Measurements from ENCODE around the gene SHH. TPM values are rescaled to one million over a fixed set of nuclear protein-coding genes. Genes with fewer than 3 reads are reported as not detected.

SHH gene
- total RNA-seq, 1 donor from 2014 or later = 28.3 TPM

GRCh38 chr7:155857141-155857540 is 44.9 kb upstream of the SHH start:
- H3K9me3 Mint-ChIP-seq = no peaks in the 10 kb centered on the region
- peak; percentile 7 for DNase-seq (ENCODE audit: extremely low spot score, unreplicated experiment)
- H3K4me1 Mint-ChIP-seq (ENCODE audit: unreplicated experiment) = no peaks in the 10 kb centered on the region
- H3K27ac Mint-ChIP-seq = no peak overlapping the region
- H3K4me3 Mint-ChIP-seq = no peak overlapping the region
- TF ChIP-seq, protein P1, sequence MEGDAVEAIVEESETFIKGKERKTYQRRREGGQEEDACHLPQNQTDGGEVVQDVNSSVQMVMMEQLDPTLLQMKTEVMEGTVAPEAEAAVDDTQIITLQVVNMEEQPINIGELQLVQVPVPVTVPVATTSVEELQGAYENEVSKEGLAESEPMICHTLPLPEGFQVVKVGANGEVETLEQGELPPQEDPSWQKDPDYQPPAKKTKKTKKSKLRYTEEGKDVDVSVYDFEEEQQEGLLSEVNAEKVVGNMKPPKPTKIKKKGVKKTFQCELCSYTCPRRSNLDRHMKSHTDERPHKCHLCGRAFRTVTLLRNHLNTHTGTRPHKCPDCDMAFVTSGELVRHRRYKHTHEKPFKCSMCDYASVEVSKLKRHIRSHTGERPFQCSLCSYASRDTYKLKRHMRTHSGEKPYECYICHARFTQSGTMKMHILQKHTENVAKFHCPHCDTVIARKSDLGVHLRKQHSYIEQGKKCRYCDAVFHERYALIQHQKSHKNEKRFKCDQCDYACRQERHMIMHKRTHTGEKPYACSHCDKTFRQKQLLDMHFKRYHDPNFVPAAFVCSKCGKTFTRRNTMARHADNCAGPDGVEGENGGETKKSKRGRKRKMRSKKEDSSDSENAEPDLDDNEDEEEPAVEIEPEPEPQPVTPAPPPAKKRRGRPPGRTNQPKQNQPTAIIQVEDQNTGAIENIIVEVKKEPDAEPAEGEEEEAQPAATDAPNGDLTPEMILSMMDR (conservative IDR thresholded peaks at IDR 0.05) = no peak
- H3K27me3 Mint-ChIP-seq = peaks cover 5% of the 10 kb centered on the region
- H3K36me3 Mint-ChIP-seq = no peaks in the 10 kb centered on the region

- no peaks in the 10 kb centered on the region for H3K36me3 Mint-ChIP-seq
- no peak overlapping the region for H3K4me3 Mint-ChIP-seq
- H3K4me1 Mint-ChIP-seq (ENCODE audit: unreplicated experiment) = no peaks in the 10 kb centered on the region
- TF ChIP-seq, protein P1 (conservative IDR thresholded peaks at IDR 0.05) = no peak
- H3K27me3 Mint-ChIP-seq = peaks cover 2% of the 10 kb centered on the region
- peak; percentile 34 for DNase-seq (ENCODE audit: extremely low spot score, unreplicated experiment)
- no peaks in the 10 kb centered on the region for H3K9me3 Mint-ChIP-seq
- H3K27ac Mint-ChIP-seq = no peak overlapping the region
These were observed 44.4 kb upstream of the SHH start for GRCh38 chr7:155856656-155857055.

- Mint-ChIP-seq H3K4me1 (ENCODE audit: unreplicated experiment) (no peaks in the 10 kb centered on the region), H3K36me3 (no peaks in the 10 kb centered on the region)
- TF ChIP-seq, protein P1 (conservative IDR thresholded peaks at IDR 0.05) = no peak
These were observed 40.4 kb upstream of the SHH start for GRCh38 chr7:155852426-155853301.

GRCh38 chr7:155851892-155852291 is 39.6 kb upstream of the SHH start:
- no peaks in the 10 kb centered on the region for H3K36me3 Mint-ChIP-seq
- H3K9me3 Mint-ChIP-seq = no peaks in the 10 kb centered on the region
- DNase-seq (ENCODE audit: extremely low spot score, unreplicated experiment) = peak; percentile 53
- H3K27me3 Mint-ChIP-seq = no peaks in the 10 kb centered on the region
- H3K4me1 Mint-ChIP-seq (ENCODE audit: unreplicated experiment) = no peaks in the 10 kb centered on the region
- TF ChIP-seq, protein P1 (conservative IDR thresholded peaks at IDR 0.05) = no peak
- H3K4me3 Mint-ChIP-seq = no peak overlapping the region
- no peak overlapping the region for H3K27ac Mint-ChIP-seq

More at GRCh38 chr7:155852426-155853301, 40.4 kb upstream of the SHH start:
- H3K27ac Mint-ChIP-seq = no peak overlapping the region
- no peak overlapping the region for H3K4me3 Mint-ChIP-seq
- no peaks in the 10 kb centered on the region for H3K27me3 Mint-ChIP-seq
- no peaks in the 10 kb centered on the region for H3K9me3 Mint-ChIP-seq
- peak; percentile 34 for DNase-seq (ENCODE audit: extremely low spot score, unreplicated experiment)

GRCh38 chr7:155850766-155851678 is 38.8 kb upstream of the SHH start:
- DNase-seq (ENCODE audit: extremely low spot score, unreplicated experiment) = peak; percentile 24
- Mint-ChIP-seq H3K4me3 (no peak overlapping the region), H3K36me3 (no peaks in the 10 kb centered on the region), H3K27me3 (no peaks in the 10 kb centered on the region), H3K4me1 (ENCODE audit: unreplicated experiment) (no peaks in the 10 kb centered on the region), H3K27ac (no peak overlapping the region), H3K9me3 (no peaks in the 10 kb centered on the region)
- TF ChIP-seq, protein P1 (conservative IDR thresholded peaks at IDR 0.05) = no peak

Data from type B pancreatic cell (in vitro differentiated cells).